ENCODE data around the gene TRIO. TPM values are rescaled to one million over a fixed set of nuclear protein-coding genes. Genes with fewer than 3 reads are reported as not detected.

The TRIO gene
- total and polyA plus RNA-seq, 11 donors: 35.2 to 99.1 (median 58.4) TPM

GRCh38 chr5:14143841-14144585 is 871 bp downstream of the TRIO start:
- H3K27ac ChIP-seq: peak overlapping the region; percentile 82 to 97 (median 94)
- intact Hi-C loops (cut with DNase I): loop anchor here in 8 of 10 donors (2.0 to 10.0 kb wide), 8 partner anchors 35 to 125 kb away; no protein-coding TSS in a partner anchor
- ATAC-seq (peak in 2 of 4 donors; percentile 2 to 3), DNase-seq (peak; percentile 45 to 82 (median 59))
- 0 to 2% (median 0%) methylated on average over 35 to 85 of the region's 85 CpGs for WGBS, 4 donors
- TF ChIP-seq POLR2A (IDR thresholded peaks at IDR 0.05): no peak
- no peak for TF ChIP-seq CTCF (IDR thresholded peaks at IDR 0.05)
- H3K36me3 ChIP-seq: no peaks in the 10 kb centered on the region
- peak overlapping the region; percentile 82 to 97 (median 90) for H3K4me3 ChIP-seq
- H3K4me1 ChIP-seq: peaks cover 11 to 54% (median 42%) of the 10 kb centered on the region in 12 donors
- H3K9me3 ChIP-seq: no peaks in the 10 kb centered on the region
- no peaks in the 10 kb centered on the region for H3K27me3 ChIP-seq

GRCh38 chr5:14144586-14145434 is 1.7 kb downstream of the TRIO start:
- Histone ChIP-seq H3K27ac (peak overlapping the region; percentile 82 to 97 (median 94)), H3K4me1 (peaks cover 13 to 62% (median 49%) of the 10 kb centered on the region in 12 donors), H3K9me3 (no peaks in the 10 kb centered on the region), H3K27me3 (no peaks in the 10 kb centered on the region), H3K4me3 (peak overlapping the region; percentile 82 to 97 (median 90)), H3K36me3 (no peaks in the 10 kb centered on the region)
- ATAC-seq (peak; percentile 36 to 57 (median 54)), DNase-seq (peak; percentile 62 to 81 (median 68))
- TF ChIP-seq POLR2A (IDR thresholded peaks at IDR 0.05): no peak
- TF ChIP-seq CTCF (IDR thresholded peaks at IDR 0.05): peak in 3 of 12 donors; percentile 11 to 27 (median 20)
- WGBS, 4 donors: 1% methylated on average over 40 to 85 of the region's 85 CpGs
- intact Hi-C loops (cut with DNase I): loop anchor here (2.0 to 10.0 kb wide), 9 partner anchors 33 to 124 kb away; no protein-coding TSS in a partner anchor

- DNase-seq (no peak), ATAC-seq (no peak)
- intact Hi-C loops (cut with DNase I): loop anchor here in 8 of 10 donors (2.0 to 10.0 kb wide), 9 partner anchors 33 to 123 kb away; no protein-coding TSS in a partner anchor
- peaks cover 14 to 66% (median 53%) of the 10 kb centered on the region in 12 donors for H3K4me1 ChIP-seq
- peak overlapping the region in 11 of 12 donors; percentile 89 to 97 (median 95) for H3K27ac ChIP-seq
- no peaks in the 10 kb centered on the region for H3K9me3 ChIP-seq
- H3K4me3 ChIP-seq: peak overlapping the region; percentile 82 to 97 (median 90)
- H3K27me3 ChIP-seq: no peaks in the 10 kb centered on the region
- TF ChIP-seq POLR2A (IDR thresholded peaks at IDR 0.05): no peak
- TF ChIP-seq CTCF (IDR thresholded peaks at IDR 0.05): peak in 1 of 12 donors; percentile 2
- WGBS, 4 donors: 19 to 37% (median 24%) methylated on average over 14 of the region's 14 CpGs
- H3K36me3 ChIP-seq: no peaks in the 10 kb centered on the region
Measured at GRCh38 chr5:14145435-14146334, 2.5 kb downstream of the TRIO start.
